GM19193 (cell line): ENCODE results near the gene AGAP1.

Experiments used
- POLR2A ChIP-seq: IDR thresholded peaks from 4 replicates; pipeline ENCODE4 v1.6.1; 2011; ENCODE audit not compliant: insufficient read depth, insufficient read length; ENCODE audit errors: extremely low read depth

AGAP1 gene

GRCh38 chr2:235498946-235499812 is 5.3 kb downstream of the AGAP1 start:
- no peak for TF ChIP-seq POLR2A

DNA sequence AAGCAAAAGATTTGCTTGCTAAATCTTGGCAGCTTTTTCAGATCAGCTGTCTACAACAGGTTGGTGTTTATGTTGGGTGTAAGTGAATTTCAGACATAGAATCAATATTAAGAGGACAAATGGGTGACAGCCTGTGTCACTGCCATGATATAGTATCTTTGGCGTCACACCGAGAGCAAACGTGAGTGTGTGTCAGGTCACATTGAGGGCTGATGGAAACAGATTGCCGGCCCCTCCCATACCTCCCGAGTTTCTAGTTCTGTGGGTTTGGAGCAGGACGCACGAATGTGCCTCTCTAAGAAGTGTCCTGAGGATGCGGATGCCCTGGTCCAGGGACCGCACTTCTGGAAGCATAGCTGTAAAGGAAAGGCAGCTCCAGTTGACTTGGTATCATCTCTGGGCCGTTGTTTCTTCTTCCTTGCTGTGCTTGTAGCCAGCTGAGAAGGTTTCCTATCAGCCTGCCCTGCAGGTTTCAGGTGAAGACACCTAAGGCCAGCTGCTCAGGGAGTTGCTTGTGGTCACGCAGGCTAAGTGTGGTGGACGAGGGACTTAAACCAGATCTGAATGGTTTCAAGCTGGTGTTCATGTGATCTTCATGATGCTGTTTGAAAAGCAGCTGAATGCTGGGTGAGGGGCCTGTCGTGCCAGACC is 6.4 kb downstream of the AGAP1 start:
- no peak for TF ChIP-seq POLR2A

GRCh38 chr2:235500761-235501672 is 7.2 kb downstream of the AGAP1 start:
- no peak for TF ChIP-seq POLR2A

DNA sequence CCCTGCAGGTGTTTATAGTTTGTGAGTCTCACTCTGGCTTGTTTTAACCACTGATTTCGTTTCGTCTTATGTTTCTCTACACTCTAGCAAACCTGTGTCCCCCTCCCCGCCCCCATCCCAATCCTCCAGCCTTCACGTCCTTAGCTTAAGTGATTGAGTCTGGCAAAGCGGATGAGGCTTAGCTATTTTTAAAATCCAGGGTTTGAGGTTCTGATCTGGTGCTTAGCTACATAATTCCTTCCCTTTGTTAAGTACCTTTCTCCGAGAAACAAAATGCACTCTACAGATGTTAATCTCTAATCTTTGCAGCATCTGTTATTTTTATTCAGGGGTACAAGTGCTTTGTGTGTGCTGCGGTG is 7.8 kb downstream of the AGAP1 start:
- no peak for TF ChIP-seq POLR2A

GRCh38 chr2:235502336-235502735 is 8.5 kb downstream of the AGAP1 start:
- no peak for TF ChIP-seq POLR2A

DNA sequence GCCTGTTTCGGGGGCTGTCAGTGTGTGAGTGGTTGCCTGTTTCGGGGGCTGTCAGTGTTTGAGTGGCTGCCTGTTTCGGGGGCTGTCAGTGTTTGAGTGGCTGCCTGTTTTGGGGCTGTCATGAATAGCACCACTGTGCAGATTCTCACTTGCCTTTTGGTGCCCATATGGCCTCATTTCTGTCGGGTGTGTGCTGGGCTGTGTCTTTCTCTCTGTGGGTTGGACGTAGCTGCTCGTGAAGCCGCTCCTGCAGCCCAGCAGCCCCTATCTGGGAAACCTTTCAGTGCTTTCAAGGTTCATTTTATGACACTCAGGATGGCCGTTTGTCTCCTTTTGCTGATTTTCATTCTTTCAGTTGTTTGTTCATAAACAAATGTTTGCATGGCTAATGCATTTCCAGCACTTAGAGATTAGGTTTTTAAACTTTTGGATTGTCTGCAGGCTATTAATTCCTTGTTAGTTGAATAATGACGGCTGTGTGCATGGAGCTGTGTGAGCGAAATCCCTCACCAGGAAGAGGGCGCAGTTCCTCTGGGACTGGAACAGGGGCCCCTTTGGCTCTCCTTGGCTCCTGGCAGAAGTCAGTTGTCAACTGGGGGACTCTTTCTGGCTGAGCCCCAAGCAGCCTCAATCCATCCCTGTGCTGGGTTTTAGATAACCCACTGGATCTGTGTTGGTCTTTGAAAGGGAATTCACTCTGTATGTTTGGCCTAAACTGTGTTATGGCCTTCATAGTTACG is 10.8 kb downstream of the AGAP1 start:
- TF ChIP-seq POLR2A, result no peak

DNA sequence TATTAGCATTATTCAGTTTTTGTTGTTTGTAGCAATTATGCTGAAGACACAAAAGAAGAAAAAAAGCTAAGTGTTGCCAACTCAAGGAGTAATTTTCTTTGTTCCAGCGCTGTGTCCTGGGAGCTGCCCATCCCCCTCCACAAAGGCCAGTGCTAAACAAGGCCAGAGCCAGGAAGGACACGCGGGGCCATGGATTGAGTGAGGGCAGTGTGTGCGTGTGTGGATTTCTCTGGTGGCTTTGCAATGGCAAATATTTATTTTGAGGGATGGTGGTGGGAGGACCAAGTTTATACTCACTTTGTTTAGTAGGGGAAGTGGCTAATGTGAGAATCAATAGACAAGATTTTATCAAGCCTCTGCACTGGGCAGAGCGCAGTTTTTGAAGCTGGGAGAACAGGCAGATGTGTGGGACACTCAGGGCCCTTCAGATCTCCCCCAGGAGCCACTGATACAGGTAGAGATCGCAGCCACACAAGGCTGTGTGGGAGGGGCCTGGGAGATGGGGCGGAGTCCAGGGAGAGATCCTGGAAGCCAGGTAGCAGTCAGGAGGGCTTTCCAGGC is 11.4 kb downstream of the AGAP1 start:
- no peak for TF ChIP-seq POLR2A

GRCh38 chr2:235506291-235506996 is 12.6 kb downstream of the AGAP1 start:
- no peak for TF ChIP-seq POLR2A

GRCh38 chr2:235506997-235507615 is 13.3 kb downstream of the AGAP1 start:
- no peak for TF ChIP-seq POLR2A

GRCh38 chr2:235507928-235508327 is 14.1 kb downstream of the AGAP1 start:
- TF ChIP-seq POLR2A, result no peak

DNA sequence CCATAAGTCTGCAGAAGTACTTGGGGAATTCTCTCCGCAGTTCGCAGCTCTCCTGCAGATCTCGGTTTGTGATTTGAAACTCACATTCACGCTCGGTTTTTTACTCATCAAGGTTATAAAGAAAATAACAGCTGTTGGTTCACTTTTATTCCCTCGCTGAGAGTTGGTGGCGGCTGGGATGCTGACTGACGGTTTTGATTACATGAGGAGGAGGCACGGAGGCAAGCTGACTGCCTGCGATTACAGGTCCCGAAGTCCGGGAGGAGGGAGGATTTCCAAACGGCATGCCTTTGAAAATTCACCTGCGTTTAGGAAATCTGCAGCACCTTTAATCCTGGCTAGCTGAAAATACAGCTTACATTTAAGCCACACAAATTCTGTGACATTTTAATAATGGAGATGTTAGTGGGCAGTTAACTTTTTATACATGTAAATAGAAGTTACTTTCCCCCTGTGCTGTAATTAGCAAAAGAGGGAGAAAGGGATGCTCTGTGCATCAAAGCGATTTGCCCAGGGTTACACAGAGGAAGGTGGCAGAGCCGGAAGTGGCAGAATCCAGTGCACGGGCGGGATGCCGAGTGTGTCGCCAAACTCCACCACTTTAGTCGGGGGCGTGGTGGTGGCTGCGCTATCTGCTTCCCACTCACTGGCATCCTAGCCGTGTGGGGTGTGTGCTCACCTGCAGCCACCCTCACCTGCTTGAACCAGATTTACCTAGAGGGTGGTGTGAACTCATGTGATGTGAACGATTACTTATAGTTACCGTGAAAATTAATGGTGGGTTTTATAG is 14.7 kb downstream of the AGAP1 start:
- no peak for TF ChIP-seq POLR2A

DNA sequence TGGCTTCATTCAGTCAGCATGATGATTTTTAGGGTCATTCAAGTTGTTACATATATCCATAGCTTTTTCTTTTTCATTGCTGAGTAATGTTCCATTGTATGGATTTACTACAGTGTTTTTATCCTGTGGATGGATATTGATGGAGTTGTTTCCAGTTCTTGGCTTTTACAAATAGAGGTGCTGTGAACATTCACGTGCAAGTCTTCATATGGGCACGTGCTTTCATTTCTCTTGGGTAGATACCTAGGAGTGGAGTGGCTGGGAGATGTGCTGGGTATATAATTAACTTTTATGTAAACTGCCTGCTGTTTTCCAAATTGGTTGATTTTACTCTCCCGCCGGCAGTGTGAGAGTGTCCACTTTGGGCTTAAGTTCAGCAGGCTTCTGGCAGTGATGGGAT is 16.5 kb downstream of the AGAP1 start:
- TF ChIP-seq POLR2A, result no peak
